NCI-H82 treated with DMSO at 0.1 percent for 48 hours (cell line): Measurements from ENCODE around the gene IL7R.

Experiments used
- DNase-seq: peaks from one replicate; lab custom pipeline; 2025; ENCODE audit not compliant: unreplicated experiment; lab: John Stamatoyannopoulos, UW

Gene IL7R

GRCh38 chr5:35903631-35904203 is 47.0 kb downstream of the IL7R start:
- no peak for DNase-seq

GRCh38 chr5:35904443-35905132 is 47.9 kb downstream of the IL7R start:
- no peak for DNase-seq

DNA sequence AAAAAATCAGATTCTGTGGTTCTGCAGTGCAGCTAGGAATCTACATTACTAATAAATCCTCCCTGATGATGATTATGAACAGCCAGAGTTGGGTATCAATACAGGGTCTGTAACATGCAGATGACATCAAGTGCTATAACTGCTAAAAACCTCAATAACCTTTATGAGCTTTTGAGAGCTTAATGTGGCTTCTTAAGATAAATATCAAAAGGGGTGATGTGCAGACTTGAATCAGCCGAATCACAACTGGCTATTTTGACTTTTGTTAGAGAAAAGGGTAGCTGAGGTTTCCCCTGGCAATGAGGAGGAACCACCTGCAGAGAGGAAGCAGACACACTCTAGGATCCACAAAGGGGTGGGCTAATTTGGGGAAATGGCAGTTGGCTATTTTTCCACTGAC is 51.5 kb downstream of the IL7R start:
- no peak for DNase-seq

DNA sequence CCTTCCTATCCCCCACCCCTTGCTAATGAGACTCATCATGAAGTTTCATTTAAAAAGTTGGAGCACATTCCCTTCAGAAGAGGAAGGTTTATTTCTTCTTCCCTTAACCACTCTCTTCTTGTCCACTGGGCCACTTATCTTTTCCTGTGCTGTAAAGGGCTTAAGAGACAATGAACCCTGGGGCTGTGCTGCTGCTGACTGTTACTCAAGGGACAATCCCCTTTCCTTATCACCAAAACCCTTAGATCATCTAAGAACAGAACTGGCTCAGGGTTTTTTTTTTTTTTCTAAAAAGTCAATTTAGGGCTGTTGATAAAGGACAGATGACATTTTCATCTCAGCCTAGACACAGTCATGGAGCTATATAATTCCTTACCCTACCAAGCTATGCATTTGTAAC is 52.1 kb downstream of the IL7R start:
- DNase-seq = no peak

GRCh38 chr5:35919191-35919590 is 62.5 kb downstream of the IL7R start:
- no peak for DNase-seq

DNA sequence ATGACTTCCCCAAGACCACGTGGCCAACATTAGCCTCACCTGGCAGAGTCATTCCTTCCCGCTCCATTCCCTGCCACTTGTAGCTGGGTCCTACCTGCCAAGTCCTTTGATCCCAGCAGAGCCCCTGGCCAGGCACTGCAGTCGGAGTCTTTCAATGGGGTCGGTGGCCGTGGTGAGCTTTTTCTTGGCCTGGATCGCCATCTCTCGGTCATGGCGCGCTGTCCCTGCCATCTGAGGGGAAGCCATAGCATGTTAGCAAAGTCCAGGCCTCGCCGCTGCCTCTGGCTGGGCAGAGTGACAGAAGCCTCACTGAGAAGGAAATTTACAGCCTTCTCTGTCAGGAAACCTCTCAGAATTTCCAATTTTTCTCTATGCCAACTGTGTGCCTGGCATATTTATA is 64.2 kb downstream of the IL7R start:
- no peak for DNase-seq

DNA sequence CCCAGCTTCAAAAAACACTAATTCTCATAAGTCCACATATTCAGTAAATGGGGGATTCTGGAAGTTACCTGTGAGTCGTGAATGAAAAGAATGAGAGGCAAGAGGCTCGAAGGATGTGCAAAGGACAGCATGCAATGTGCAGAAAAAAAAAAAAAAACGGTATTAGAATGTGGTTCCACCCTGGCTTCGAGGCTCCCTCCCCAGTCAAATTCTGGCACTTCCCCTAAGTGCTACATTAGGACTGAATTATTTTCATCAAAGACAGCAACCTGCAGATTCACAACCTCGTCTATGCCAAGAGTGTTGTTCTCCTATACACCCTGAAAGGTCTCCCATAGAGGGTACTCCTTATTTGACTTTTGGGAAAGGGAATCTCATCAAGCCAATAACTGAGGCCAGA is 65.2 kb downstream of the IL7R start:
- DNase-seq = no peak

DNA sequence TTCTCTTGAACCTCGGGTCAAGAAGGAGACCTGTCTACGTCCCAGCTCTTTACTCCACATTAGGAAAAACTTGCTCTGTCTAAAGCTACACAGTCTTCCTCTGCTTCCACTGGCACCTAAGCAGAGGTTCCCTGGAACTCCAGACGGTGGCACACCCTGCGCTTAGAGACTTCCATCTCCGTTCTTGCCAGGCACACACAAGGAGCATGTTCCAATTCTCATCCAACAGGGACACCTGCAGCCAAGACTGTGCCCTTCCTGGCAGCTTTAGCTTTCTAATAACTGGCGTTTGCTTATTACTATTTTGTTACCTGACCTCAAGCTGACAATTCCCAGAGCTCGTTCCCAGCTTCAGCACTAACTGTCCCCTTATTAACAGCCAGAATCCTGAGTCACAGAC is 65.8 kb downstream of the IL7R start:
- no peak for DNase-seq

DNA sequence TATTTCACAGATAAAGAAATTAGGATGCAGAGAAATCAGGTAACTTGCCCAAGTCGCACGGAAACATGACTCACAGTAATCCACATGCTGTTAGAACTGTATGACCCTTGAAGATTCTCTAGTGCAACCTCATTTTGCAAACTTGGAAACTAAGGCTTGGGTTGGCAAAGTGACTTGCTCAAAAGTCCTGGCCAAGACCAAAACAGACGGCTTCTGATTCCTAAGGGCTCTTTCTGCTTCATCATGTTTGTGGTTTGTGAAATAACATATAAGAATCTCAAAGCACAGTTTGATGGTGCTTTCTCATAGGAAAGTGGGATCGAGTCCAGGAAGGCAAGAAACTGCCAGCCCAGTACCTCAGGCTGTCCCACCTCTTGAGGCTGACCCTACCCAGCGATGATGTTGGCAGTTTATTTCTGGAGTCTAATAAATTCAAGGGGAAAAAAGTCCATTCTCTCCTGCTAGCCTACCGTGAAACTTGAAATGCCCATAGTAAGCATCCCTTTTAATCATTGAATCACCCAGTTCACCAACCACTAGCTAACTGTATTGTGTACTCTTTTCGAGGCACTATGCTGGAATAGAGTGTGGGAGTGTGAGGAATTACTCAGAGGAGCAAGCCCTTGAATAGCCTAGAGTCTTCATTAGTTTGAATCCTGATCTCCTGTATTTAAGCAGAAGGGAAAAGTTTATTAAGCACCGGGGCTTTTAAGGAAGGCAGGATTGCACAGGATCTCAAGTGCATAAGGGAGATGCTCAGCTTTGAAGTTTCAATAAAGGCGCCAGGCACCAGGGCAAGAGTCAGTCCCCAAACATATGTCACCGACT is 67.6 kb downstream of the IL7R start:
- no peak for DNase-seq

DNA sequence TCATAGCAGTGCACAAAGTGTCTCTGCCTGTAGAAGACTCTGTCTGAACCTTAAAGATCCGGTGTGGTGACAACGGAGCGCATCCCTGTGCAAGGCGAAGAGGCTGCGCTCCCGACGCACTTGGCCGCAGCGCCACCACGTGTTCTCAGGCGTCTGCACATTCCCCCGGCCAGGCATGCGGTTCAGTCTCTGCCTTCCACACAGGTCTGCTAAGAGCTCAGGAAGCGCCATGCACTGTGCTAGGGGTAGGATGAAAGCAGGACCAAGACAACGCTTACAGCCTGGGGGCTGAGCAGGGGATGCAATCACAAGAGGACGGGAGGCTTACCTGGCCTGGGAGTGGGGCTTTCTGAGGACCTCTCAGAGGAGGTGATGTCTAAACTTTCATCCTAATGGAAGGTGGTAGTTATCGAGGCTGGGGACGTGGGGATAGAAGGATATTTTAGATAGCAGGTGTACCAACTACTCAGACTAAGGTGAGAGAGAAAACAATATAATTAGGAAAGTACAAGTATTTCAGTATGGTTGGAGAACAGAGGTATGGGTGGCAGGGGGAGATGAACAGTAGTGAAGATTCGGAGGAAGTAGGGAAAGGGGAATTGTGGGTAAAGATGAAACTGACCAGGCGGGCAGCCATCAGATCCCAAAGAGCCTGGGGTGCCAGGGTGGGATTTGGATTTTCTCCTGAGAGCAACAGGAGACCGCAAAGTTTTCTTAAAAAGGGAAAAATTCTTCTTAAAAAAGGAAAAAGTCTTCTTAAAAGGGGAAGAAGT is 68.4 kb downstream of the IL7R start:
- DNase-seq = peak; percentile 1

GRCh38 chr5:35926389-35927051 is 69.8 kb downstream of the IL7R start:
- peak; percentile 23 for DNase-seq
